HG03521 (cell line): ENCODE measurements around the gene COG5.

ENCODE experiments used
- ATAC-seq: cut with Tn5 transposase; IDR thresholded peaks from one replicate; pipeline ENCODE4 v1.9.1; 2021; ENCODE audit warnings: mild to moderate bottlenecking, moderate library complexity; ENCODE audit not compliant: unreplicated experiment

Gene COG5

DNA sequence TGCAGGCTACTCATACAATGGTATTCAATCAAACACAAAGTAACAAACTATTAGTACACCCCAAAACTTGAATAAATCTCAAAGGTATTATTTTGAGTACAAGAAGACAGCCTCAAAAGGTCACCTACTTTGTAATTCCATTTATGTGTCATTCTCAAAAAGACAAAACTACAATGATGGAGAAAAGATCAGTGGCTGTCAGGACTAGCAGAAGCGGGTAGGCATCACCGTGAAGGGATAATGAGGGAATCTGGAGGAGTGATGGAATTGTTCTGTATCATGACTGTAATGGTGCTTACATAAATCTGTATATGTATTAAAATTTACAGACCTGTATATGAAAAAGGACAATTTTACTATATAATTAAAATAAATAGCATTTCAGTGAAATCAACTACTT lies 37.0 kb downstream of the COG5 start:
- ATAC-seq = no peak

DNA sequence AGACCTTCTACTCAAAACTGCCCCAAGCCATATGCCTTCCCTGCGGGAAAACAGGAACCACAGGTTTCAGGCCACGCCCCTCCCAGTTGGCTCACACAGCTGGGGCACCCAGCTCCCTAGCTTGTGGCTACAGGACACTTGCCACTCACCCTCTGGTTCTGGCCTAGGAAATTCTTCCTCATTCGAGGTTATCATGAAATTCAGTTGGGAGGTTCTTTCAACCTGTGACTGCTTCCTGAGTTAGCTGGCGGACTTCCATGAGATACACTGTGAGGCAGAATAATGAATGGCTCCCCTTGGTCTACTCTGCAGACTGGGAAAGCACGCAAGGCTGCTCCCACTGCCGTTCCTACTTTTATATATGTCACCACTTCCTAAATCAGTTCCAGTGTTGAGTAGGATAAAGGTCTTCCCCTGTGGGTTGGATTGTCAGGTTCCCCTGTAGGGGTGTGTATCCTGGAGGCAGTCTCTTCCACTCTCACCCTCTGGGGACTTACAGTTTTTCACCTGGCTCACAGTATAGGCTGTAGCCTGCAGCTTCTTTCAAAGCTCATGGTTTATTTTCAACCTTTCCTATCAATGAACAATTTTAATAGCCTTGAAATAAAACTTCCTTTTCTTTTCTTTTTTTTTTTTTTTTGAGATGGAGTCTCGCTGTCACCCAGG lies 56.9 kb downstream of the COG5 start:
- ATAC-seq = no peak

DNA sequence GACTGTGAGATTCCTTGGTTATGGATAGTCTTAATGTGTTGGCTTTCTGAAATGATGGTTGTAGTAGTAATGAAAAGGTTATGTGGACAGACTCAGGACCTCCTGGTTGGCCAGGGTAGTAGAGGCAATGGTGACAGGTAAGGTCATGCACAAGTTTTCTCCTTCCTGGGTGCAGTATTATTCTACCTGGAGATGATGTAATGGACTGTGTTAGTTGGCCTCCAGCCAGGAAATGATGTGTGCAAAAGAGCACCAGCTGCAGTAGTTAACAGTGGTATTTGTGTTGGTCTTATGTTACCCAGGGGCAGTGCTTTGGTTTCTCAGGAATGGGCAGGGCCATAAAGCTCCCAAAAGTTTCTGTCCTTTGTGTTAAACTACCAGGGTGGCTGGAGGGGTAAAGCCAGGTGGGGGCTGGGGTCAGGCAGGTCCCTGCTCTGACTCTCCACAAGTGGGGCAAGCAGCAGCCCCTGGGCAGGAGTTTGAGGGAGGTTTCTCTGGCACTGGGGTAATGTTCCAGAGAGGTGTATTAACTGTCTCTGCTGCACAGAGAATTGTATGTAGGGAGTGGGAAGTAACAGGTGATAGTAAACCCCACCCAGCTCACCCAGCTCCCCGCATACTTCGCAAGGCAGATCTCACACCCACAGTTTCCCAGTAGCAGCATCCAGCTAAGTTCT lies 57.6 kb downstream of the COG5 start:
- ATAC-seq = no peak

DNA sequence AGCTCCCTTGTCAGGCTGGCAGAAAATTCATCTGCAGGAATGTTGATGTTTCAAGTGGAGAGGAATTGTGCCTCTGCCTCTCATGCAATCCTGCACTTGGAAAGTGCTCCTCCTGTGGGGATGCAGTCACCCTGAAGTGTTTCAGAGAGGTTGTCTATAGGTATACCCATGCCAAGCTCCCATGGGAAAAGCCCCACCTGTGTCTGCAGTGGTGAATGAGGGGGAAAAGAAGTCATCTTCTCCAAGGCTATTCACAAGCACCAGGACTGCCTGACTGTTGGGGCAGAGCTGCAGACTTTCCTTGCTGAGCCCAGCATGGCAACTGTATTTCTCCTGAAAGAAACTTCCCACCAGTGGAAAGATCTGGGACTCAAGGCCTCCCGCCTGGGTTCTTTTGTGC lies 58.4 kb downstream of the COG5 start:
- no peak for ATAC-seq

DNA sequence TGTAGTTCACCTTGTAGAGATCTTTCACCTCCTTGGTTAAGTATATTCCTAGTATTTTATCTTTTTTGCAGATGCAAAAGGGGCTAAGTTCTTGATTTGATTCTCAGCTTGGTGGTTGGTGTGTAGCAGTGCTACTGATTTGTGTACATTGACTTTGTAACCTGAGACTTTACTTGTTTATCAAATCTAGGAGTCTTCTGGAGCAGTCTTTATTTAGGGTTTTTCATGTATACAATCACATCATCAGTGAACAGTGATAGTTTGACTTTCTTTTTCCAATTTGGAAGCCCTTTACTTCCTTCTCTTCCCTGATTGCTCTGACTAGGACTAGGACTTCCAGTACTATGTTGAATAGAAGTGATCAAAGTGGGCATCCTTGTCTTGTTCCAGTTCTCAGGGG lies 60.0 kb downstream of the COG5 start:
- no peak for ATAC-seq

DNA sequence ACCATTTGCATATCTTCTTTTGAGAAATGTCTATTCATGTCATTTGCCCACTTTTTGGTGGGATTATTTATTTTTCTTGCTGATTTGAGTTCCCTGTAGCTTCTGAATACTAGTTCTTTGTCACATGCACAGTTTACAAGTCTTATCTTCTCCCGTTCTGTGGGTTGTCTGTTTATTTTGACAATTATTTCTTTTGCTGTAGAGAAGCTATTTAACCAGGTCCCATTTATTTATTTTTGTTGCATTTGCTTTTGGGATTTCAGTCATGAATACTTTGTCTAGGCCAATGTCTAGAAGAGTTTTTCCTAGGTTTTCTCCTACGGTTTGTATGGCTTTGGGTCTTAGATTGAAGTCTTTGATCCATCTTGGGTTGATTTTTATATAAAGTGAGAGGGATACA lies 60.9 kb downstream of the COG5 start:
- no peak for ATAC-seq

DNA sequence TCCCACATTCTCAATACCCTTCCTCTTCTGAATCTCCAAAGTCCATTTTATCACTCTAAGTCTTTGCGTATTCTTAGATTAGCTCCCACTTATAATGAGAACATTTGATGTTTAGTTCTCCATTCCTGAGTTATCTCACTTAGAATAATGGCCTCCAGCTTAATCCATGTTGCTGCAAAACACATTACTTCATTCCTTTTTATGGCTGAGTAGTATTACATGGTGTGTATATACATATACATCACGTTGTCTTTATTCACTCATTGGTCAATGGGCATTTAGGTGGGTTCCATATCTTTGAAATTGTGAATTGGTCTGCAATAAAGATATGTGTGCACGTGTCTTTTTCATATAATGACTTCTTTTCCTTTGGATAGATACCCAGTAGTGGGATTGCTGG lies 61.6 kb downstream of the COG5 start:
- no peak for ATAC-seq

DNA sequence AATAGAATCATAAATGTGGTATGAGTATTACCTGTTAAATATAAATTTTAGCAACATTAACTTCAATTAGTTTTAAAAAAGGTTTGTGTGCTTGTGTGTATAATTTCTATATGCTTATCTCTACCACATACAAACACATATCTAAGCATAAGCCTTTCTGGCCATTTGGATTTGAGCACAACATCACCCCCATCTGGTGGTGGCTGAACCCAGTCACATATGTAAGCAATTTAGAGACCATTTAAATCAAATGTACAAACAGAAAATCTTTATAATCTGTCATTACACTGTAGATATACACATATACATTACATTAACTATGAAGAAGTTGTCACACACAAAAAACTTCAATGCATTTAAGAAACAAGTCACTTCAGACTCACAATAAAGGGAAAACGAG lies 62.1 kb downstream of the COG5 start:
- no peak for ATAC-seq

- ATAC-seq = no peak
These were observed 64.0 kb downstream of the COG5 start for GRCh38 chr7:107499731-107500130.

DNA sequence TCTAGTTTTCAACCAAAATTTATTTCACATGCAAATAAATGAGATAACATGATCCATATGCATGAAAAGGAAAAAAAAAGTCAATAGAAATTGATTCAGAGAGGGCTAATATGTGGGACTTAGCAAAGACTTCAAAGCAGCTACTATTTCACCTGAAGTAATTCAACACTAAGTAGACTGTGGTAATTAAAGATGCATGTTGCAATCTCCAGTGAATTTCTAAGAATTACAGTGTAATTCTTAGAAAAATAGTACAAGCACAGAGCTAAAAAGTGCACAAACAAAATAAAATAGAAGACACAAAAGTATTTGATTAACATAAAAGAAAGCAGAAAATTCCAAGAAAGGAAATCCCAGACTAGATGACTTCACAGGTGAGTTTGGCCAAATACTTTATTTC lies 68.2 kb downstream of the COG5 start:
- ATAC-seq = no peak

GRCh38 chr7:107494884-107495283 lies 68.8 kb downstream of the COG5 start:
- no peak for ATAC-seq

GRCh38 chr7:107494315-107494751 lies 69.4 kb downstream of the COG5 start:
- no peak for ATAC-seq

- no peak for ATAC-seq
These were observed 70.8 kb downstream of the COG5 start for GRCh38 chr7:107492875-107493274.

GRCh38 chr7:107486041-107486440 lies 77.7 kb downstream of the COG5 start:
- ATAC-seq = no peak

DNA sequence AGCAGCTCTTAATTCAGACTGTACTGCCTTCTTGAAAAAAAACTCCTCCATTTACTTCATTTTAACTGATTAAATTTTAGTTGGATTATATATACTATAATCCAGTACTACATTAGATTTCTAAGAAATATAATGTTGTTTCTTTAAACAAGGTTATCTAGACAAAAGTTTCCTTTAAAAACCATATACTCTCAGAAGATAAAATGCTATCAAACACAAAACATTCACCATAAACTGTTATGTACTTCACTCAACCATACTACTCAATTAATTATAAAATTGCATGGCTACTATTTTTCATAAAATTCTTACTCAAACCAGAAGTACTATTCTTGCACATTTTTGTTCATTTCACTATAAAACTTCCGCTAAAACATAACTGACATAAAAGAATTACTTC lies 81.1 kb downstream of the COG5 start:
- no peak for ATAC-seq

GRCh38 chr7:107480932-107481331 lies 82.8 kb downstream of the COG5 start:
- ATAC-seq = no peak

DNA sequence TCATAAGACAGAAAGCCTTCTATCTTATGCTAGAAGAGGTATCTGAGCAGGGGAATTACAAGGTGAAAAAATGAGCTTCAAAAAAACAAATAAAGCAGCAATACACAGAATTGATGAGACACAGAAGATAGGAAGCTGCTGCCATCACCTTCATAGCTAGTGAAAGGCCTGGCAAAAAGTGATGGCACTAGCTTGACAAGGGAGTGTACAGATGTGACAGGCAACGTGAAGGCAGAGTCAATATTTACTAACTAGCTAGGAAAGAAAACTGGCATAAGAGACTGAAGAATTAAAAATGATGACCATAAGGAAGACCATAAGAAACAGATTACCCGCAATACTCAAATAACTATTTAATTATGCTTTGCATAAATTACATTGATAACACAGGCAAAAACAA lies 84.4 kb downstream of the COG5 start:
- ATAC-seq = no peak

- no peak for ATAC-seq
These were observed 89.6 kb downstream of the COG5 start for GRCh38 chr7:107474104-107474521.

GRCh38 chr7:107472116-107472515 lies 91.6 kb downstream of the COG5 start:
- ATAC-seq = no peak

DNA sequence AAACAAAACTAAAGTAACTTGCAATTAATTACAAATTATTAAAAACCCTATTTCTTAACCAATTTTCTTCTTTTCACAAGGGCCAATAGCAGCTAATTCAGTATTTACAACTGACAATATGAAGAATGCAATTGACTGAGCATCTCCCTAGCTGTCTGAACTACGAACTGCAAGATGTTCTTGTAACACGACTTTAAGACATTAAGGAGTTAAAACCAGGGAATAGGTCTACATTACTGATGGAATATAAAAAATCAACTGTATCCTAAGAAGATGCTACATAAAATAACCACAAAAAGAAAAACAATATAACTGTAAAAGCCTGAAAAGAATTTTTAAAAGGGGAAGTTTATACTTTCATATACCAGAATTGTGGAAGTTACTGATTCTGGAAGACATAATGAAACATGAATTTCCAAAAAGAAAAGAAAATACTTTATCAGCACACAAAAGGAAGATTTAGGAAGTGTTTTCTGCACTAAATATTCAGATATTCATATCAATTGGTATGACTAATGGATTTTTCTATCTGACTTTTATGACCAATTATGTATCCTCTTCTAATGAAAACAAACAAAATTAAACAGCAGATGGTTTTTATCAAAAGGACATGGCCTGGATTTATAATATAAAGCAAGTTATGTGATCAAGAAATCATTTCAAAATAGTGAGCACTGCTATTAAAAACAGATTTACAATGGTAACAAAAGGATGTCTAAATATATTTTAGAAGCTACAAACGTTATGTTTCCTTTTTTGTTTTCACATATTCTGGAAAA lies 92.2 kb downstream of the COG5 start:
- no peak for ATAC-seq

DNA sequence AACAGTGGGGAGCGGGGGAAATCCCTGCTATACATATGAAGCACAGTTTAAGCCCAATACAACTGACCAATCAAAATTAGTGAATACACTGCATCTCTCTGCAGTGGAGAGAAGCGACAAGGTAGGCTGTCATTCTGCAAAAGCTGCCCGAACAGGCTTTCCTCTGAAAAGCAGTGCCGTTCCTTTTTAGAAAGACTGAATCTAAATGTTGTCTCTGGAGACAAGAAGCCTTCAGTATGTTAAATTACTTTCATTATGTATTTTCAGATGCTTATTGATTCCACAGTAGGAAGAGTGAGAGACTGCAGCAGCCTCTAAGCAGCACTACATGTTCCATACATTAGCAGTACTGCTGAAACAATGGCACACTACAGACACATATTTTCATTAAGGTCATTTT lies 93.8 kb downstream of the COG5 start, which contains the start of gene GPR22:
Gene GPR22, plus strand, starts transcription at position 129 of the 400 bp plus-strand sequence. CDS start 4,004 bp downstream, outside the sequence.
- no peak for ATAC-seq

GRCh38 chr7:107468824-107469223 lies 94.9 kb downstream of the COG5 start:
- ATAC-seq = no peak
